H9 (cell line): ENCODE results near the gene MGAT4A. TPM values are rescaled to one million over a fixed set of nuclear protein-coding genes. Genes with fewer than 3 reads are reported as not detected.

Source experiments
- DNase-seq: peaks from one replicate; pipeline ENCODE4 v3.0.0-alpha.2; 2017
- H2AFZ ChIP-seq: one replicate; pipeline ENCODE4 v1.6.1; 2013; ENCODE audit warnings: mild to moderate bottlenecking, low read length, control low read depth, moderate library complexity
- H2AK5ac ChIP-seq: 2 replicates; pipeline ENCODE4 v1.6.1; 2013; ENCODE audit warnings: low read length, control low read depth, mixed read lengths; ENCODE audit not compliant: insufficient read length
- H2BK120ac ChIP-seq: one replicate; pipeline ENCODE4 v1.6.1; 2013; ENCODE audit warnings: low read depth, mild to moderate bottlenecking, low read length, control low read depth, inconsistent platforms; ENCODE audit not compliant: poor library complexity, severe bottlenecking
- H2BK12ac ChIP-seq: 2 replicates; pipeline ENCODE4 v1.6.1; 2013; ENCODE audit warnings: low read length, control low read depth, mixed read lengths, low read depth; ENCODE audit not compliant: insufficient read length
- H2BK15ac ChIP-seq: 2 replicates; pipeline ENCODE4 v1.6.1; 2013; ENCODE audit warnings: low read depth, low read length, control low read depth
- H2BK20ac ChIP-seq: one replicate; pipeline ENCODE4 v1.6.1; 2013; ENCODE audit warnings: low read depth, mild to moderate bottlenecking, low read length, control low read depth, inconsistent platforms; ENCODE audit not compliant: poor library complexity, severe bottlenecking
- H2BK5ac ChIP-seq: 2 replicates; pipeline ENCODE4 v1.6.1; 2013; ENCODE audit warnings: low read length, control low read depth, mixed read lengths; ENCODE audit not compliant: insufficient read length
- H3K14ac ChIP-seq: 2 replicates; pipeline ENCODE4 v1.6.1; 2013; ENCODE audit warnings: low read length, control low read depth; ENCODE audit not compliant: insufficient read depth
- H3K18ac ChIP-seq: 2 replicates; pipeline ENCODE4 v1.6.1; 2013; ENCODE audit warnings: low read depth, mild to moderate bottlenecking, mixed read lengths, low read length, control low read depth; ENCODE audit not compliant: insufficient read length
- H3K23ac ChIP-seq: 2 replicates; pipeline ENCODE4 v1.6.1; 2013; ENCODE audit warnings: low read length, control low read depth, mixed read lengths, low read depth; ENCODE audit not compliant: insufficient read length
- H3K23me2 ChIP-seq: 2 replicates; pipeline ENCODE4 v1.6.1; 2013; ENCODE audit warnings: low read depth, mild to moderate bottlenecking, mixed read lengths, low read length, control low read depth; ENCODE audit not compliant: insufficient read length, poor library complexity, severe bottlenecking
- H3K27ac ChIP-seq: 2 replicates; pipeline ENCODE4 v1.5.1; 2013; ENCODE audit warnings: low read length, control low read depth, mixed read lengths, low read depth; ENCODE audit not compliant: insufficient read length
- H3K27me3 ChIP-seq: 2 replicates; pipeline ENCODE4 v1.6.1; 2013; ENCODE audit warnings: low read length, control low read depth, inconsistent platforms; ENCODE audit not compliant: insufficient read depth
- H3K4ac ChIP-seq: 2 replicates; pipeline ENCODE4 v1.6.1; 2013; ENCODE audit warnings: low read depth, mild to moderate bottlenecking, control low read depth, inconsistent platforms, low read length, moderate library complexity
- H3K4me1 ChIP-seq: 2 replicates; pipeline ENCODE4 v1.6.1; 2013; ENCODE audit warnings: low read length, control low read depth, inconsistent platforms; ENCODE audit not compliant: insufficient read depth
- H3K4me2 ChIP-seq: 2 replicates; pipeline ENCODE4 v1.6.1; 2013; ENCODE audit warnings: low read length, control low read depth, mixed read lengths; ENCODE audit not compliant: insufficient read length, insufficient read depth
- H3K56ac ChIP-seq: 2 replicates; pipeline ENCODE4 v1.6.1; 2013; ENCODE audit warnings: low read depth, mild to moderate bottlenecking, mixed read lengths, low read length, control low read depth; ENCODE audit not compliant: insufficient read length
- H3K79me1 ChIP-seq: 2 replicates; pipeline ENCODE4 v1.6.1; 2013; ENCODE audit warnings: low read depth, mild to moderate bottlenecking, moderate library complexity, low read length, control low read depth, inconsistent platforms; ENCODE audit not compliant: insufficient read depth, poor library complexity, severe bottlenecking
- H3K79me2 ChIP-seq: 2 replicates; pipeline ENCODE4 v1.6.1; 2013; ENCODE audit warnings: low read length, control low read depth, inconsistent platforms; ENCODE audit not compliant: insufficient read depth
- H3K9ac ChIP-seq: 2 replicates; pipeline ENCODE4 v1.6.1; 2013; ENCODE audit warnings: low read length, control low read depth, mixed read lengths; ENCODE audit not compliant: insufficient read length; ENCODE audit errors: extremely low read depth
- H3K9me3 ChIP-seq: one replicate; pipeline ENCODE4 v1.6.1; 2013; ENCODE audit warnings: low read depth, low read length, inconsistent platforms; ENCODE audit not compliant: control insufficient read depth
- H3T11ph ChIP-seq: one replicate; pipeline ENCODE4 v1.6.1; 2013; ENCODE audit warnings: mild to moderate bottlenecking, low read length, control low read depth, inconsistent platforms
- H4K20me1 ChIP-seq: one replicate; pipeline ENCODE4 v1.6.1; 2013; ENCODE audit not compliant: control insufficient read depth, insufficient read length, insufficient read depth
- H4K5ac ChIP-seq: 2 replicates; pipeline ENCODE4 v1.6.1; 2013; ENCODE audit warnings: low read depth, mild to moderate bottlenecking, mixed read lengths, low read length, control low read depth; ENCODE audit not compliant: insufficient read length
- H4K8ac ChIP-seq: replicated peaks from 2 replicates; pipeline ENCODE4 v1.6.1; 2013; ENCODE audit warnings: low read length, control low read depth, mixed read lengths, low read depth; ENCODE audit not compliant: insufficient read length
- H4K91ac ChIP-seq: 2 replicates; pipeline ENCODE4 v1.6.1; 2013; ENCODE audit warnings: low read depth, mild to moderate bottlenecking, moderate library complexity, mixed read lengths, low read length, control low read depth; ENCODE audit not compliant: insufficient read length
- H3K27ac Mint-ChIP-seq, 3 experiments: 2 replicates in 2 of 3; 3 replicates in 1 of 3; pipeline ENCODE4 v1.8.0; 2020 to 2021; ENCODE audit warnings: mixed read lengths in 3 of 3, mild to moderate bottlenecking in 1 of 3, moderate library complexity in 1 of 3
- H3K27me3 Mint-ChIP-seq: 2 replicates; pipeline ENCODE4 v1.8.0; 2021; ENCODE audit warnings: low read depth, mild to moderate bottlenecking, moderate library complexity, mixed read lengths
- H3K36me3 Mint-ChIP-seq, 3 experiments: 2 replicates in 2 of 3; 3 replicates in 1 of 3; pipeline ENCODE4 v1.8.0; 2020 to 2021; ENCODE audit warnings: low read depth in 3 of 3, mixed read lengths in 3 of 3; ENCODE audit not compliant: insufficient read depth in 1 of 3
- H3K4me1 Mint-ChIP-seq, 2 experiments: 2 replicates each; pipeline ENCODE4 v1.8.0; 2020; ENCODE audit warnings: mixed read lengths in 2 of 2
- H3K4me3 Mint-ChIP-seq, 2 experiments: 2 replicates in 1 of 2; 3 replicates in 1 of 2; pipeline ENCODE4 v1.8.0; 2020 to 2021; ENCODE audit warnings: mild to moderate bottlenecking in 2 of 2, mixed read lengths in 2 of 2, moderate library complexity in 1 of 2
- H3K9me3 Mint-ChIP-seq, 2 experiments: 2 replicates in 1 of 2; 3 replicates in 1 of 2; pipeline ENCODE4 v1.8.0; 2020; ENCODE audit warnings: mild to moderate bottlenecking in 2 of 2, mixed read lengths in 2 of 2, moderate library complexity in 1 of 2
- CTCF ChIP-seq: fragments of 200-600 bp; sonication (generic); conservative IDR thresholded peaks from 3 replicates; pipeline ENCODE4 v1.8.0; 2021; ENCODE audit warnings: antibody characterized with exemption, mild to moderate bottlenecking
- WGBS: extraction: QIAGEN DNeasy Blood & Tissue Kit; methylation state at CpG from one replicate; pipeline ENCODE4 v1.1.7; 2013; ENCODE audit warnings: missing lambda C conversion rate, low lambda C conversion rate, mixed read lengths; ENCODE audit not compliant: insufficient read length; ENCODE audit errors: extremely low coverage; 5-methylcytosine and 5-hydroxymethylcytosine counted together
- total RNA-seq: library from RNA; stranded (reverse); gene quantifications from 2 replicates; pipeline ENCODE4 v1.2.1, GENCODE V29; 2021

Gene MGAT4A
- total RNA-seq, 1 experiment from 2014 or later = 3.5 TPM

- Histone ChIP-seq H3K23ac (no peak overlapping the region), H3K79me2 (no peaks in the 10 kb centered on the region), H4K8ac (no peak overlapping the region), H3K27me3 (no peaks in the 10 kb centered on the region; the same call in 1 of the 2 replicates), H3K27ac (no peak overlapping the region), H2BK12ac (no peak overlapping the region), H4K5ac (no peak overlapping the region), H4K20me1 (no peaks in the 10 kb centered on the region), H2BK120ac (no peak overlapping the region), H3K4me2 (no peak overlapping the region), H3K56ac (no peak overlapping the region), H3K9ac (no peak overlapping the region), H2BK5ac (no peak overlapping the region), H4K91ac (no peak overlapping the region), H2AK5ac (no peak overlapping the region), H2BK15ac (no peak overlapping the region), H3K79me1 (no peaks in the 10 kb centered on the region), H3T11ph (no peak overlapping the region), H3K9me3 (no peaks in the 10 kb centered on the region), H3K23me2 (no peaks in the 10 kb centered on the region), H3K14ac (no peak overlapping the region), H2AFZ (no peak overlapping the region), H3K18ac (no peak overlapping the region), H2BK20ac (no peak overlapping the region), H3K4me1 (no peaks in the 10 kb centered on the region; the same call in 1 of the 2 replicates), H3K4ac (no peak overlapping the region)
- Mint-ChIP-seq H3K4me1 (peaks cover 10 to 11% of the 10 kb centered on the region in 2 experiments), H3K36me3 (no peaks in the 10 kb centered on the region), H3K27me3 (peaks cover 10% of the 10 kb centered on the region), H3K4me3 (no peak overlapping the region), H3K9me3 (peaks cover 2 to 3% of the 10 kb centered on the region in 2 experiments; a peak in 2 of 5 replicates), H3K27ac (no peak overlapping the region)
- no peak for TF ChIP-seq CTCF
- no peak for DNase-seq
- no CpG with 5 or more reads among the region's 9 CpGs for WGBS
Measured at GRCh38 chr2:98750593-98751282, 19.8 kb upstream of the MGAT4A start.
